H1 (cell line): Measurements from ENCODE around the gene FCF1. TPM values are rescaled to one million over a fixed set of nuclear protein-coding genes. Genes with fewer than 3 reads are reported as not detected.

Source experiments
- CTCF ChIA-PET: fragments of 300-600 bp; sonication (Branson Sonifier 250); formaldehyde crosslinking; loops from one replicate; lab custom pipeline; 2021; ENCODE audit not compliant: partially characterized antibody; lab: Charles Lee
- POLR2A ChIA-PET: fragments of 300-600 bp; sonication (Branson Sonifier 250); formaldehyde crosslinking; loops from one replicate; lab custom pipeline; 2021; ENCODE audit warnings: inconsistent platforms; ENCODE audit not compliant: partially characterized antibody; lab: Charles Lee
- DNase-seq, 2 experiments: peaks; one replicate each; pipeline versions ENCODE4 v3.0.0 to v3.0.0-alpha.2; 2010 to 2022; ENCODE audit warnings: low spot score in 2 of 2, low read depth in 1 of 2, mixed read lengths in 1 of 2
- FAIRE-seq: peaks from 2 replicates; lab custom pipeline; 2011; peaks lifted over from hg19 to GRCh38; lab: Jason Lieb, UNC
- H2AFZ ChIP-seq: 2 replicates; pipeline ENCODE4 v1.8.1; 2012; ENCODE audit warnings: low read length, inconsistent platforms
- H2AK5ac ChIP-seq: 2 replicates; pipeline ENCODE4 v1.6.1; 2013; ENCODE audit warnings: low read depth, low read length
- H2BK120ac ChIP-seq: replicated peaks from 2 replicates; pipeline ENCODE3; 2013; ENCODE audit warnings: low read depth, low read length, inconsistent platforms
- H2BK12ac ChIP-seq: 2 replicates; pipeline ENCODE4 v1.6.1; 2013; ENCODE audit warnings: low read depth, low read length
- H2BK15ac ChIP-seq: 2 replicates; pipeline ENCODE4 v1.6.1; 2013; ENCODE audit warnings: low read length
- H2BK20ac ChIP-seq: 2 replicates; pipeline ENCODE4 v1.6.1; 2013; ENCODE audit warnings: low read length
- H2BK5ac ChIP-seq: 2 replicates; pipeline ENCODE4 v1.6.1; 2013; ENCODE audit warnings: low read depth, low read length
- H3K14ac ChIP-seq: 2 replicates; pipeline ENCODE4 v1.6.1; 2013; ENCODE audit warnings: inconsistent platforms; ENCODE audit not compliant: insufficient read length
- H3K18ac ChIP-seq: 2 replicates; pipeline ENCODE4 v1.6.1; 2013; ENCODE audit warnings: low read length; ENCODE audit errors: extremely low read depth
- H3K23ac ChIP-seq: 2 replicates; pipeline ENCODE4 v1.6.1; 2013; ENCODE audit warnings: inconsistent platforms; ENCODE audit not compliant: insufficient read length
- H3K23me2 ChIP-seq: 2 replicates; pipeline ENCODE4 v1.6.1; 2013; ENCODE audit warnings: low read depth, low read length
- H3K27ac ChIP-seq: 2 replicates; pipeline ENCODE4 v1.6.1; 2011; ENCODE audit warnings: low read depth, low read length, inconsistent platforms
- H3K27me3 ChIP-seq, 4 experiments: replicated peaks in 1 of 4; 1 replicate in 1 of 4; 2 replicates in 3 of 4; pipeline versions ENCODE4 v1.6.1 to v1.8.1; 2011 to 2013; ENCODE audit warnings: low read length in 3 of 4, mild to moderate bottlenecking in 3 of 4, inconsistent platforms in 2 of 4, mixed read lengths in 2 of 4, moderate library complexity in 1 of 4; ENCODE audit not compliant: control insufficient read depth in 3 of 4, insufficient read depth in 3 of 4; ENCODE audit errors: extremely low read depth in 1 of 4
- H3K36me3 ChIP-seq, 4 experiments: 2 replicates each; pipeline versions ENCODE4 v1.6.1 to v1.8.1; 2011 to 2013; ENCODE audit warnings: mild to moderate bottlenecking in 4 of 4, low read length in 3 of 4, moderate library complexity in 2 of 4, control low read depth in 1 of 4, inconsistent platforms in 1 of 4; ENCODE audit not compliant: insufficient read depth in 4 of 4, control insufficient read depth in 2 of 4
- H3K4ac ChIP-seq: replicated peaks from 2 replicates; pipeline ENCODE3; 2013; ENCODE audit warnings: low read length, low read depth, mixed read lengths, inconsistent platforms; ENCODE audit not compliant: insufficient read length
- H3K4me1 ChIP-seq, 4 experiments: replicated peaks in 1 of 4; 1 replicate in 1 of 4; 2 replicates in 3 of 4; pipeline versions ENCODE4 v1.6.1 to v1.8.1; 2011 to 2013; ENCODE audit warnings: low read length in 3 of 4, inconsistent platforms in 2 of 4, mixed read lengths in 1 of 4; ENCODE audit not compliant: insufficient read depth in 4 of 4, control insufficient read depth in 3 of 4
- H3K4me2 ChIP-seq, 2 experiments: 2 replicates each; pipeline versions ENCODE4 v1.6.1 to v1.8.1; 2011 to 2013; ENCODE audit warnings: low read depth in 2 of 2, low read length in 2 of 2, control low read depth in 1 of 2, inconsistent platforms in 1 of 2, mild to moderate bottlenecking in 1 of 2; ENCODE audit not compliant: insufficient read depth in 1 of 2
- H3K4me3 ChIP-seq, 4 experiments: fragments of 200-600, 300-600 bp in 1 of 4; sonication (generic), shearing (Covaris generic), sonication (Bioruptor Twin) in 1 of 4; 2 replicates each; pipeline versions ENCODE4 v1.5.1 to v1.8.1; 2011 to 2016; ENCODE audit warnings: low read length in 4 of 4, low read depth in 3 of 4, control low read depth in 2 of 4, inconsistent platforms in 2 of 4, mild to moderate bottlenecking in 2 of 4, mixed read lengths in 1 of 4, moderate library complexity in 1 of 4; ENCODE audit not compliant: insufficient read depth in 2 of 4; ENCODE audit errors: extremely low read depth in 1 of 4
- H3K56ac ChIP-seq: replicated peaks from 2 replicates; pipeline ENCODE3; 2013; ENCODE audit warnings: low read depth, mild to moderate bottlenecking, mixed read lengths, low read length, inconsistent platforms; ENCODE audit not compliant: insufficient read length
- H3K79me1 ChIP-seq: 2 replicates; pipeline ENCODE4 v1.6.1; 2013; ENCODE audit warnings: low read depth, low read length, control low read depth
- H3K79me2 ChIP-seq, 2 experiments: 2 replicates each; pipeline versions ENCODE4 v1.6.1 to v1.8.1; 2012 to 2013; ENCODE audit warnings: low read length in 2 of 2, mild to moderate bottlenecking in 2 of 2, inconsistent platforms in 1 of 2; ENCODE audit not compliant: insufficient read depth in 2 of 2, control insufficient read depth in 1 of 2
- H3K9ac ChIP-seq, 4 experiments: replicated peaks in 1 of 4; 1 replicate in 1 of 4; 2 replicates in 3 of 4; pipeline versions ENCODE4 v1.6.1 to v1.8.1; 2011 to 2013; ENCODE audit warnings: low read depth in 3 of 4, low read length in 3 of 4, control low read depth in 2 of 4, mild to moderate bottlenecking in 2 of 4, moderate library complexity in 2 of 4, inconsistent platforms in 1 of 4; ENCODE audit errors: extremely low read depth in 1 of 4
- H3K9me3 ChIP-seq, 2 experiments: 2 replicates each; pipeline versions ENCODE4 v1.6.1 to v1.8.1; 2012 to 2013; ENCODE audit warnings: mild to moderate bottlenecking in 2 of 2, moderate library complexity in 2 of 2, control low read depth in 1 of 2, inconsistent platforms in 1 of 2, low read depth in 1 of 2, low read length in 1 of 2, mixed read lengths in 1 of 2; ENCODE audit not compliant: insufficient read depth in 2 of 2
- H4K20me1 ChIP-seq, 2 experiments: replicated peaks in 1 of 2; 2 replicates each; pipeline versions ENCODE3 to v1.8.1; 2011 to 2013; ENCODE audit warnings: inconsistent platforms in 2 of 2, low read length in 2 of 2, mild to moderate bottlenecking in 1 of 2; ENCODE audit not compliant: insufficient read depth in 2 of 2, control insufficient read depth in 1 of 2
- H4K5ac ChIP-seq: 2 replicates; pipeline ENCODE4 v1.6.1; 2013; ENCODE audit warnings: low read length, low read depth, mixed read lengths, inconsistent platforms; ENCODE audit not compliant: insufficient read length
- H4K8ac ChIP-seq: 2 replicates; pipeline ENCODE4 v1.8.0; 2013; ENCODE audit warnings: mild to moderate bottlenecking, moderate library complexity, low read length, inconsistent platforms; ENCODE audit not compliant: insufficient read depth; ENCODE audit errors: extremely low read depth
- H4K91ac ChIP-seq: replicated peaks from 2 replicates; pipeline ENCODE3; 2013; ENCODE audit warnings: low read length, mixed read lengths, inconsistent platforms; ENCODE audit not compliant: insufficient read length
- RAD21 ChIP-seq, 2 experiments: IDR thresholded peaks in 1 of 2; conservative IDR thresholded peaks in 1 of 2; 2 replicates each; pipeline ENCODE4 v1.6.1; 2011; ENCODE audit warnings: low read depth in 2 of 2, low read length in 2 of 2, improper control_type of control experiment in 1 of 2, inconsistent platforms in 1 of 2, mild to moderate bottlenecking in 1 of 2, moderate library complexity in 1 of 2
- RBBP5 ChIP-seq: IDR thresholded peaks from 2 replicates; pipeline ENCODE4 v1.7.1; 2012; ENCODE audit warnings: low read depth, mild to moderate bottlenecking, inconsistent platforms, low read length, moderate library complexity, borderline replicate concordance
- WGBS, 2 experiments: shearing (Covaris generic) in 1 of 2; methylation state at CpG; one replicate each; pipeline versions ENCODE4 v1.1.6 to v1.1.7; 2013 to 2015; ENCODE audit warnings: low lambda C conversion rate in 2 of 2, mixed read lengths in 2 of 2, inconsistent platforms in 1 of 2, low coverage in 1 of 2, missing lambda C conversion rate in 1 of 2; ENCODE audit not compliant: insufficient replicate concordance in 2 of 2, insufficient coverage in 1 of 2, insufficient read length in 1 of 2; ENCODE audit errors: extremely low coverage in 1 of 2, missing lambda C conversion rate in 1 of 2; 5-methylcytosine and 5-hydroxymethylcytosine counted together
- polyA plus RNA-seq, 7 experiments: library from polyadenylated mRNA; depleted of rRNA in 3 of 7; stranded (reverse) in 5 of 7; unstranded in 2 of 7; fragments of >200 nt in 5 of 7; fragments of 200-250 nt in 2 of 7; gene quantifications; 1 replicate in 5 of 7; 2 replicates in 1 of 7; 4 replicates in 1 of 7; pipeline versions ENCODE4 v1.2.1 to v1.2.3, GENCODE V29; 2011 to 2013; ENCODE audit warnings: missing spikeins in 2 of 7, mixed read lengths in 2 of 7
- total RNA-seq: library from RNA; stranded (reverse); fragmentation: NEBNext Ultra II Directional; extraction: Animal tissue kit (Norgen Biotek cat#: 25700); gene quantifications from 2 replicates; pipeline ENCODE4 v1.2.1, GENCODE V29; 2021

Gene FCF1
- total and polyA plus RNA-seq, 2 of the 8 experiments (the other 6 are each of a cell fraction or from before 2014, with no cell fraction given): 48.1 to 84.3 TPM

- 100% methylated on average over 1 of the region's 1 CpG; no CpG with 5 or more reads in 1 of the 2 experiments for WGBS, 2 experiments
Measured at GRCh38 chr14:74710480-74710879, 2.5 kb upstream of the FCF1 start.

More at GRCh38 chr14:74710480-74710879, 2.5 kb upstream of the FCF1 start:
- Histone ChIP-seq H3K9ac (no peak overlapping the region), H4K20me1 (no peaks in the 10 kb centered on the region), H4K8ac (no peak overlapping the region), H3K18ac (no peak overlapping the region), H3K79me2 (peaks cover 13 to 81% of the 10 kb centered on the region in 2 experiments), H3K36me3 (peaks cover 0 to 6% (median 2%) of the 10 kb centered on the region in 4 experiments; a peak in 3 of 8 replicates), H3K4me1 (no peaks in the 10 kb centered on the region), H3K4me3 (no peak overlapping the region), H2BK12ac (no peak overlapping the region), H3K9me3 (no peaks in the 10 kb centered on the region), H3K23me2 (peaks cover 6% of the 10 kb centered on the region), H3K14ac (no peak overlapping the region), H4K5ac (no peak overlapping the region), H3K4me2 (no peak overlapping the region; a peak in 1 of 4 replicates), H3K56ac (no peak overlapping the region), H3K4ac (no peak overlapping the region), H4K91ac (no peak overlapping the region), H2BK5ac (no peak overlapping the region), H2BK15ac (no peak overlapping the region), H3K27me3 (no peaks in the 10 kb centered on the region), H2BK120ac (no peak overlapping the region), H2AFZ (no peak overlapping the region), H3K23ac (no peak overlapping the region), H2AK5ac (no peak overlapping the region), H3K27ac (no peak overlapping the region), H3K79me1 (peaks cover 3% of the 10 kb centered on the region; the same call in 1 of the 2 replicates), H2BK20ac (no peak overlapping the region)
- POLR2A ChIA-PET: no interaction called here
- CTCF ChIA-PET: interaction anchor here (0.8 to 1.0 kb wide), 2 partner anchors 74 to 101 kb away, joined by 3 read pairs; no protein-coding TSS in a partner anchor
- FAIRE-seq (no peak), DNase-seq (no peak)
- TF ChIP-seq RAD21 (IDR thresholded peaks at IDR 0.05 in 1 of 2, conservative IDR thresholded peaks at IDR 0.05 in 1 of 2; ENCODE audit: low read depth in 2 of 2, low read length in 2 of 2) (no peak), RBBP5 (no peak)
